ENCODE measurements around the gene HDAC11.
"Not testable (repeated sequence)": the region's sequence is repeated elsewhere in the genome, so short reads cannot be mapped to it uniquely, and the experiment has no call there.

Gene HDAC11

GRCh38 chr3:13506680-13507079, 26.6 kb downstream of the HDAC11 start:
- DNase-seq (ENCODE audit: low read depth in 2 of 2, low spot score in 1 of 2) = no peak

- DNase-seq (ENCODE audit: low read depth in 2 of 2, low spot score in 1 of 2) = no peak
These were observed 27.1 kb downstream of the HDAC11 start for GRCh38 chr3:13507247-13507569.

GRCh38 chr3:13507570-13508339, 27.6 kb downstream of the HDAC11 start:
- DNase-seq (ENCODE audit: low read depth in 2 of 2, low spot score in 1 of 2) = no peak

DNA sequence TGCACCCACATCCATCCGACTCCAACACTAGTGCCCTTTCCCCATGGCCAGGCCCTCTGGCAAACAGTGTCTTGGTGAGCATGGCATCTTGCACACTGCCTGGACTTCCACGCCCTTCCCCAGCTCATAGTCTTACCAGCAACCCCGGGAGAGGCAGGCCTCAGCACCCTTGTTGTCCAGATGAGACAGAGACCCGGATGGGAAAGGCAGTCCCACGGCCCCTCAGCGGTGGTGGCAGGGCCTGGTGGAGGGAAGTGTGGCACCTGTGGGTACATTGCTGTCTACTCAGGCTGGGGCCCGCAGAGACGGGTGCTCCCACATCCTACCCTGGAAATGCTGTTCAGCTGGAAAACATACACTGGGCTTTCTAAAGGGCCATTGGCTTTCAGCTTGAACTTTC, 28.4 kb downstream of the HDAC11 start:
- no peak for DNase-seq (ENCODE audit: low read depth in 2 of 2, low spot score in 1 of 2)

DNA sequence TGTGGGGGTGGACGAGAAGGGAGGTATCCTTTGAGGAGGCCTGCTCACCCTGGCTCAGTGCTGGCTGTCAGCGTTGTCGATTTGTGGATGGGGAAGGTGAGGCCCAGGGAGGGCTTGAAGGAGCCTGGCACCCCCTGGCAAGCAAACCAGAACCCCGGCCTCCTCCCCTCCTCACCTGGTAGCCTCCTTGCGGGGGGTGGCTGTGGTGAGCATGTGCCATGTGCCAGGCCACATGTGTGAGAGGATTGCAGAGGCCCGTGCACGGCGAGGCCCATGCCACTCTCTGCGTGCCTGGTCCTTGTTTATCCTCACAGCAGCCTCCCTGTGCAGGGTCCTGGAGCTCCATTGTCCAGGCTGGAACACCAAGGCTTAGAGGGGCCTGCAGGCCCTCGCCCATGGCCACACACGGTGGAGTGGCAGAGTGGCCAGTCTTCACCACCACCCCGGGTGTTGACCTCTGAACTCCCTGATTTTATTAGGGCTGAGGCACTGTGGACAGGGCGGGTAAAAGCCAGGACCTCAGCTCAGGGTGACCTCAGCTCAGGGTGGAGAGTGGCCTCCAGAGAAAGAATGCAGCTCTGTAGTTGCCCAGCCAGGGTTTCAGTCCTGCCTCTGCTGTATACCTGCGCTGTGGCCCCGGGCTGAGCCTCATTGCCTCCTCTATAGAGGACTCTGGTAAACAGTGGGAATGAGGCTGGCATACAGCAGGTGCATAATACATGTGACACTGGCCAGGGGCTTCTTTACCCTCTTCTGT, 29.1 kb downstream of the HDAC11 start:
- no peak for DNase-seq (ENCODE audit: low read depth in 2 of 2, low spot score in 1 of 2)

DNA sequence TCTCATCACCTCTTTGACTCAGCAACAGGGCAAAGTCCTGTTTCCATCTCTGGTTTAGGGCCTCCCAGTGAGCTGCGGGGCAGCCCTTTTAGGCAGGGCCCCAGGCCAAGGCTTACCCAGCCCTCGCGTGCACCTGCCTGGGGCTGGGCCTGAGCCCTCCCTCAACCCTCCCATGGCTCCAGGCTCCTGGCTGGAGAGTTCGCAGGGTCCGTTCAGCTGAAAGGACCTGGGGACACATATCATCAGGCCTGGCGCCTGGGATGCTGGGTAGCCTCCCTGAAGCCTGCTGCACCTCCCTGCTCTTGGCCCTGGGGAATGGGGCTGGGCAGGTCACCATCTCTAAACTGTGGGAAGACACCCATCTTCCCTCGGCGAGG, 29.7 kb downstream of the HDAC11 start:
- DNase-seq (ENCODE audit: low read depth in 2 of 2, low spot score in 1 of 2) = no peak

DNA sequence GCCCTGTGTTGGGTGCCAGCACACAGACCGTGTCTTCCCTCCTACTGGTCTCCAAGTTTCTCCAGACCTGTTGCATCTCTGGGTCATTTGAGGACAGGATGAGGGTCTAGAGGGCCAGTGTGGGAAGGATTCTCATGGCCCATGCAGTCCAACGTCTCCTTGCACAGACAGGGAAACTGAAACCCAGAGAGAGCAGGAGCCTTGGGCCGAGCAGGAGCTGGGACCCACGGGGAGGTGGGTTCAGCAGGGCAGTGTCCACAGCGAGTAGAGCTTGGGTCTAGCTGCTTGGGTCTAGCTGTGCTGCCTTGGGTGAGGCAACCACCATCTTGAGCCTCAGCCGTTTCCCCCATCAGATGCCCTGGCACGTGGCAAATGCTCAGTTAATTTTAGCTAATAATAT, 32.3 kb downstream of the HDAC11 start:
- DNase-seq (ENCODE audit: low read depth in 2 of 2, low spot score in 1 of 2) = no peak

DNA sequence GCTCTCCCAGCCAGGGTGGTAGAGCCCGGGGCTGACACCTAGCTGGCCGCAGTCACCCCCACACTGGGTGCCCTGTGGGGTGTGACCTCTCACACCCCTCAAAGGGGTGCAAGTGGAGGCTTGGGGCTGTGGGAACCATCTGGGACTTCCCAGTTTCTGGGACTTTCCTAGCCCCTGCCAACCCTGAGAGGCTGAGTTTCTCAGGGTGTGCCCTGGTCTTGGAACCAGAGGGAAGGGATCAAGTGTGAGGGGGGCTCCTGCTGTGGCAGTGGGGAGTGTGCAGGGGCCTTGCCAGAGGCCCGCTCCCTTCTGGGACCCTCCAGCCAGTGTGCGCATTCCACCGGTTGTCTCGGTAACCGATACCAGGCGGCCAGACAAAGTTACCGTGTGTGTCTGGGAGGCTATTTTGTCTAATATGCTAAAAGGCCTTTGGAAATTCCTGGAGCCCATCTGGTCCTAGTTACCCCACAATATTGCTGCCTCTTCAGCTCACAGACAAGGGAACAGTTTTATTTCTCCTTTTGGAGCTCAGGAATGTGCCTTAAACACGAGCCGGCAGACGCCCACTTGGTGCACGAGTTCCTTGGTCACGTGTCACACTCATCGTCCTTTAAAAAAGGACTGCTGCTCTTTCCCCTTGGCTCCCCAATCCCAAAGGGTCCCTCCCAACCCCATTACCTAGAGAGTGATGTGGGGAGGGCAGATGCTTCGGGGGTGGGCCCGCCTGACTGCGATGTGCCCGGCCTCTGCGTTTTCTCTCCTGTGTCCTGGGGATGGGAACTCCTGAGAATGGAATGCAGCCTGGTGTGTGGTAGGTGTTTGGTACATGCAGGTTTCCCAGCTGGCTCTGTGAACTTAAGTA, 33.2 kb downstream of the HDAC11 start:
- no peak for DNase-seq (ENCODE audit: low read depth in 2 of 2, low spot score in 1 of 2)

GRCh38 chr3:13513913-13514517, 33.9 kb downstream of the HDAC11 start:
- DNase-seq (ENCODE audit: low read depth in 2 of 2, low spot score in 1 of 2) = no peak

GRCh38 chr3:13514639-13515435, 34.7 kb downstream of the HDAC11 start:
- no peak for DNase-seq (ENCODE audit: low read depth in 2 of 2, low spot score in 1 of 2)

DNA sequence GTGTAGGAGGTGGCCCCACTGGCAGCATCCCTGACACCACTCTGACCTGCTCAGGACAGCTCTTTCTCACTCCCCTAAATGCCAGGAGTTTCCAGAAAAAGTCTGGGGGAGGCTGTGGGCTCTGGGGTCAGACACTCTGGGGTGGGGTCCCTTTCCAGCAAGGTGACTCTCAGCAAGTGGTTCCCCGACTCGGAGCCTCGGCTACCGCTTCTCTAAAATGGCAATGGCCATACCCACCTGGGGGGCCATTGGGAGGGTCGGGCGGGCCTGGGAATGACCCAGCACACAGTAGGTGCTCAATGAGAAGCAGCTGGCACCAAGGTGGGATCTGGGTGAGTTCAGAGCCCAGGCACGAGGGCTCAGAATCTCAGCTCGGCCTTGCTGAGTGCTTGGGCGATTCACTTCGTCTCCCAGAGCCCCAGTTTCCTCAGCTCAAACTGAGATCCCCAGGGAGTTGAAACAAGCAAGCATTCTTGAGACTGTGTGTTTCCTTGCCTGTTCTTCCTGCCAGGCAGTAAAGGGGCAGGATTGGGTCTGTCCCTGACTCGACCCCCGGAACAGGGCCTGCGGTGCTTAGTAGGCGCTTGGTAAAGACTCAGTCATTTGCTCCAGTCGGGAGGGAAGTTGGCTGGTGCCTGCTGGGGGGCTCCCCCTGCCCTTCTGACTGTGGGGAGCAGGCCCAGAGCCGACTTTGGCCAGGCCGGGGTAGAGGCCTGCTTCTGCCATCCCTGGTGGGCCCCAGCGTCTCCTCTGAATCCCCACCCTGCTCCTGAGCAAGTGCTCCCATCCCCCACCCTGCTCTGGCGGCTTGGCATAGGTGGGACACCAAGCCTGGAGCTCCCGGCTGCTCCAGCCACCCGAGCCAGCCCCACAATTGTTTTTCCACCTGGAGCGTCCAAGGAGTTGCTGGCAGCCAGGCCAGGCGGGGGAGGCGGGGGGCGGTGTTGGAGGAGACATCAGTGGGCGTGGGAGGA, 36.0 kb downstream of the HDAC11 start:
- DNase-seq (ENCODE audit: low read depth in 2 of 2, low spot score in 1 of 2) = no peak

DNA sequence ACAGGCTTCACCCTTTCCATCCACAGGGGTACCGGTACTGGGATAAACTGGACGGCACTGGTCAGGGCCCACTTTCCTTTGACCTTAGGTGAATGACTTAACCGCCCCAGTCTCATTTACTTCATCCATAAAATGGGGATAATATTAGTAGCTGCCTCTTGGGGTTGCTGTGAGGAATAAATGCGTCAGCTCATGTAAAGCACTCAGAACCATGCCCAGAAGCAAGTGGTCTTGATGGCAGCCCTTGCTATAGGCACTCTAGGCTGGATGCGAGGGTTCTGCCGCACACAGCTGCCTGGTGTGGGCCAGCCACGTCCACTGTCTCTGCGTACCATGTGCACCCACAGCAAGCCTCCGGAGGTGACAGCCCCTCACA, 36.6 kb downstream of the HDAC11 start:
- no peak for DNase-seq (ENCODE audit: low read depth in 2 of 2, low spot score in 1 of 2)

- DNase-seq (ENCODE audit: low read depth in 2 of 2, low spot score in 1 of 2) = no peak
These were observed 37.3 kb downstream of the HDAC11 start for GRCh38 chr3:13517253-13517977.

- no peak for DNase-seq (ENCODE audit: low read depth in 2 of 2, low spot score in 1 of 2)
These were observed 38.4 kb downstream of the HDAC11 start for GRCh38 chr3:13518516-13518953.

DNA sequence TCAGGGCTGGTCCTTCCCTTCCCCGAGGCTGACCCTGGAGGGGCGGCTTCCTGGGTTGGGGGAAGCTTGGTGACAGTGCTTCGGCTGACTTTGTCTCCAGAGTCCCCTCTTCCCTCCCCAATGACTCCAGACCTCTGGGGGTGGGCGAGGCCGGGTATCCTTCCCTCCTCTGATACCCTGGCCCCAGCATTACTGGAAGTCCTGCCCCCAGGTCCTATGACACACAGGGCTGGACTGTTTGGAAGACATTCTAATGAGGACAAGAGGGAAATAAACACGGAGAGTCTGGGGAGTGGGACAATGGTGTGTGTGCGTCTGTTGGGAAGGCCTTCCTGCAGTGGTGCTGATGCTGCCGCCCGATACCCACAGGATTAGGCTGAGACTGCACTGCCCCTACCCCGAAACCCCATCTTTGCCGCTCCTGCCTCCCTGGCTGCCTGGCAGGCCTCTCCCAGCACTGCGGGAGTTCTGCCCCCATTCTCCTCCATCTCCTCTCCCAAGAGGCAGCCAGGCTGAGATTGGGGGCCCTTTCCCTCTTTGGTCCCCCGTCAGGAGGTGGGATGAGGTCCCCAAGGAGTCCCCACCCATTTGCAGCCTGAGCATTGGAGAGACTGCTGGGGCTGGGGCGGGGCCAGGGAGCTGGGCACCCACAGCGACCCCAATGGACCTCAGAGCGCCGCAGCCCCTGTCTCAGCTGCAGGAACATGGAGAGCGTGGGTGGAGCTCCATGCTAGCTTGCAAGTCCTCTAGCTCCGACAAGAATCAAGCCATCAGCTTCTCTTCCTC, 39.1 kb downstream of the HDAC11 start:
- DNase-seq (ENCODE audit: low read depth in 2 of 2, low spot score in 1 of 2) = no peak

DNA sequence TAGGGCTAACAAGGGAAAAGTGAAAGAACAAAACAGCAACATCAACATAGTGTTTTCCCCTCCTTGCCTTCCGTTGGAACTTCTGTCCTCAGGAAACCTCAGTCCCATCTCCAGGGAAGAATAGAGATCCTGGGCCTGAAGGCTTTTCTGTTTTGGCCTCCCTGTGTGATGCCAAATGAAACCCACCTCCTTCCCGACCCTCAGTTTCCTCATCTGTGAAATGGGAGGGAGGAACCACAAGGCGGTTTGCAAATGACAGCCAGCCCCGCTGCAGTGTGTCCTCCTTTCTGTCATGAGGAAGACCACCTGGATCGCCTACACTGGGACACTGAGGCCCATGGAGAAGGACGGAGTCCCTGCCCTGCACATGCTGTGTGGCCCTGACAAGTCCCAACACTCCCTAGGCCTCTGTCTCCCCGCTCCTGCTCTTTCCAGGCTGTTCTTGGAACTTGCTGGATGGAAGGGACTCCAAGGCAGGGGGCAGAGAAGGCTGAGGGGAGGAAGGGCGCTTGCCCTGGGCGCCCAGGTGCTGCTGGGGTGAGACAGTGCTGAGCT, 40.3 kb downstream of the HDAC11 start:
- DNase-seq (ENCODE audit: low read depth in 2 of 2, low spot score in 1 of 2) = no peak

DNA sequence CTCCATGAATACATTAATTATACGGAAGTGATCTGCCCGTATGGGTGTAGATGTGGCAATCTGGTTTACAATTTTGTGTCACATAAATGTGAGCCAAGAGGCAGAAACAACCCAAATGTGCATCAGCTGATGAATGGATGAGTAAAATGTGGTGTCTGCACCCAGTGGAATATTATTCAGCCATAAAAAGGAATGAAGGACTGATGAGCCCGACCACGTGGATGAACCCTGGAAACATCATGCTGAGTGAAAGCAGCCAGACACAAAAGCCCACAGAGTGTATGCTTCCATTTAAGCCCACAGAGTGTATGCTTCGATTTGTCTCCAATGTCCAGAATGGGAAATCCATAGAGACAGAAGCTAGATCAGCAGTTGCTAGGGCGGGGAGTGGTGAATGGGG, 41.2 kb downstream of the HDAC11 start:
- DNase-seq (ENCODE audit: low read depth in 2 of 2, low spot score in 1 of 2) = no peak

- not testable (repeated sequence) for DNase-seq (ENCODE audit: low read depth in 2 of 2, low spot score in 1 of 2)
These were observed 41.6 kb downstream of the HDAC11 start for GRCh38 chr3:13521749-13522148.

Data from stimulated activated CD8-positive, alpha-beta memory T cell treated with anti-CD3 and anti-CD28 coated beads, Interleukin-4, amount 100 ng/mL, for 4 hours (primary cell).